Measurements from ENCODE around the gene TAS1R3. TPM values are rescaled to one million over a fixed set of nuclear protein-coding genes. Genes with fewer than 3 reads are reported as not detected.

Gene TAS1R3
- total and polyA plus RNA-seq, 2 experiments from 2014 or later = 0.14 TPM; not detected in 1

DNA sequence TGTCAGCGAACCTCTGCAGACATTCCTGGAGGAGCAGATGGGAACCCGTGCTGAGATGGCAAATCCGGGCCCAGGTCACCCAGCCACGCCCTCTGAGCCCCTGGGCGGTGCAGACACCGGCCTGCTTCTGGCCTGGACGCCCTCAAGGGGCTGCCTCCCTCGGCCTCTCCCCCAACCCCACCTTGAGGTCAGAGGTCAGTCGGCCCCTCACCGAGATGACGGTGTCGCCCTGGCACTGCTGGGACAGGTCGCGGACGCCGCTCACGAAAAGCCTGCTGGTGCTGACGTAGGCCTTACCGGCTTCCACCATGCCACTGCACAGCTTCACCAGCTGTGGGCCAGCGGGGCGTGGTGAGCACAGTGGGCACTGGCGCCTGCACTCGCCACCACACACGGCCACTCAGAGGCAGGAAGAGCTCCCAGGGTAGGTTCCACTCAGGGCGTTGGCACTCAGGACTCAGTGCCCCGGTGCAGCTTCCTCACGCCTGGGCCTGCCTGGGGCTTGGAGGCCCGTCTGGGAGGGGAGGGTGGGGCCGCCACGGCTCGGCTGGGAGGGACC, 28.1 kb upstream of the TAS1R3 start:
- no peak for DNase-seq (ENCODE audit: low spot score)
- peaks cover 20% of the 10 kb centered on the region; the same call in 2 of the 3 replicates for H3K4me1 Mint-ChIP-seq
- no peaks in the 10 kb centered on the region; the same call in 2 of the 3 replicates for H3K36me3 Mint-ChIP-seq (ENCODE audit: low read depth)
- Histone ChIP-seq H2AFZ (no peak overlapping the region), H3K4me3 (no peak overlapping the region), H3F3A (replicated peaks; ENCODE audit: low read depth) (no peaks in the 10 kb centered on the region), H3K9me2 (ENCODE audit: insufficient read depth) (no peaks in the 10 kb centered on the region), H3K27me3 (ENCODE audit: insufficient read depth) (no peaks in the 10 kb centered on the region), H3K79me2 (replicated peaks; ENCODE audit: insufficient read depth) (peaks cover 5% of the 10 kb centered on the region; the same call in 1 of the 2 replicates), H3K4me1 (ENCODE audit: insufficient read depth) (peaks cover 7% of the 10 kb centered on the region; the same call in 1 of the 2 replicates), H4K20me1 (replicated peaks; ENCODE audit: insufficient read depth) (no peaks in the 10 kb centered on the region), H3K27ac (ENCODE audit: low read depth) (no peak overlapping the region), H3K36me3 (ENCODE audit: insufficient read depth) (no peaks in the 10 kb centered on the region), H3K4me2 (no peak overlapping the region)
- ATAC-seq = no peak
- H3K27me3 Mint-ChIP-seq (ENCODE audit: insufficient read depth, low read depth, poor library complexity) = peaks cover 14% of the 10 kb centered on the region
- H3K9me3 Mint-ChIP-seq = no peaks in the 10 kb centered on the region
- no peak overlapping the region for H3K27ac Mint-ChIP-seq
- no peak overlapping the region for H3K4me3 Mint-ChIP-seq
- TF ChIP-seq, protein P1, sequence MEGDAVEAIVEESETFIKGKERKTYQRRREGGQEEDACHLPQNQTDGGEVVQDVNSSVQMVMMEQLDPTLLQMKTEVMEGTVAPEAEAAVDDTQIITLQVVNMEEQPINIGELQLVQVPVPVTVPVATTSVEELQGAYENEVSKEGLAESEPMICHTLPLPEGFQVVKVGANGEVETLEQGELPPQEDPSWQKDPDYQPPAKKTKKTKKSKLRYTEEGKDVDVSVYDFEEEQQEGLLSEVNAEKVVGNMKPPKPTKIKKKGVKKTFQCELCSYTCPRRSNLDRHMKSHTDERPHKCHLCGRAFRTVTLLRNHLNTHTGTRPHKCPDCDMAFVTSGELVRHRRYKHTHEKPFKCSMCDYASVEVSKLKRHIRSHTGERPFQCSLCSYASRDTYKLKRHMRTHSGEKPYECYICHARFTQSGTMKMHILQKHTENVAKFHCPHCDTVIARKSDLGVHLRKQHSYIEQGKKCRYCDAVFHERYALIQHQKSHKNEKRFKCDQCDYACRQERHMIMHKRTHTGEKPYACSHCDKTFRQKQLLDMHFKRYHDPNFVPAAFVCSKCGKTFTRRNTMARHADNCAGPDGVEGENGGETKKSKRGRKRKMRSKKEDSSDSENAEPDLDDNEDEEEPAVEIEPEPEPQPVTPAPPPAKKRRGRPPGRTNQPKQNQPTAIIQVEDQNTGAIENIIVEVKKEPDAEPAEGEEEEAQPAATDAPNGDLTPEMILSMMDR (conservative IDR thresholded peaks at IDR 0.05; ENCODE audit: low read depth in 2 of 2) = no peak
- TF ChIP-seq ZNF114 (CRISPR knock-in tag; IDR thresholded peaks at IDR 0.05) (no peak), EZH2phosphoT487 (IDR thresholded peaks at IDR 0.05; ENCODE audit: unreplicated experiment) (no peak), CREB1 (CRISPR knock-in tag; IDR thresholded peaks at IDR 0.05; ENCODE audit: low read depth) (no peak), POLR2AphosphoS5 (IDR thresholded peaks at IDR 0.05; ENCODE audit: low read depth) (no peak), NANOG (IDR thresholded peaks at IDR 0.05; ENCODE audit: borderline replicate concordance) (no peak), JUNB (IDR thresholded peaks at IDR 0.05; ENCODE audit: unreplicated experiment) (no peak), ZNF331 (CRISPR knock-in tag; IDR thresholded peaks at IDR 0.05; ENCODE audit: low read depth) (no peak), EZH2 (IDR thresholded peaks at IDR 0.05; ENCODE audit: low read depth, unreplicated experiment) (no peak), STAT1 (IDR thresholded peaks at IDR 0.05; ENCODE audit: unreplicated experiment) (no peak)
- TF ChIP-seq, protein P2, sequence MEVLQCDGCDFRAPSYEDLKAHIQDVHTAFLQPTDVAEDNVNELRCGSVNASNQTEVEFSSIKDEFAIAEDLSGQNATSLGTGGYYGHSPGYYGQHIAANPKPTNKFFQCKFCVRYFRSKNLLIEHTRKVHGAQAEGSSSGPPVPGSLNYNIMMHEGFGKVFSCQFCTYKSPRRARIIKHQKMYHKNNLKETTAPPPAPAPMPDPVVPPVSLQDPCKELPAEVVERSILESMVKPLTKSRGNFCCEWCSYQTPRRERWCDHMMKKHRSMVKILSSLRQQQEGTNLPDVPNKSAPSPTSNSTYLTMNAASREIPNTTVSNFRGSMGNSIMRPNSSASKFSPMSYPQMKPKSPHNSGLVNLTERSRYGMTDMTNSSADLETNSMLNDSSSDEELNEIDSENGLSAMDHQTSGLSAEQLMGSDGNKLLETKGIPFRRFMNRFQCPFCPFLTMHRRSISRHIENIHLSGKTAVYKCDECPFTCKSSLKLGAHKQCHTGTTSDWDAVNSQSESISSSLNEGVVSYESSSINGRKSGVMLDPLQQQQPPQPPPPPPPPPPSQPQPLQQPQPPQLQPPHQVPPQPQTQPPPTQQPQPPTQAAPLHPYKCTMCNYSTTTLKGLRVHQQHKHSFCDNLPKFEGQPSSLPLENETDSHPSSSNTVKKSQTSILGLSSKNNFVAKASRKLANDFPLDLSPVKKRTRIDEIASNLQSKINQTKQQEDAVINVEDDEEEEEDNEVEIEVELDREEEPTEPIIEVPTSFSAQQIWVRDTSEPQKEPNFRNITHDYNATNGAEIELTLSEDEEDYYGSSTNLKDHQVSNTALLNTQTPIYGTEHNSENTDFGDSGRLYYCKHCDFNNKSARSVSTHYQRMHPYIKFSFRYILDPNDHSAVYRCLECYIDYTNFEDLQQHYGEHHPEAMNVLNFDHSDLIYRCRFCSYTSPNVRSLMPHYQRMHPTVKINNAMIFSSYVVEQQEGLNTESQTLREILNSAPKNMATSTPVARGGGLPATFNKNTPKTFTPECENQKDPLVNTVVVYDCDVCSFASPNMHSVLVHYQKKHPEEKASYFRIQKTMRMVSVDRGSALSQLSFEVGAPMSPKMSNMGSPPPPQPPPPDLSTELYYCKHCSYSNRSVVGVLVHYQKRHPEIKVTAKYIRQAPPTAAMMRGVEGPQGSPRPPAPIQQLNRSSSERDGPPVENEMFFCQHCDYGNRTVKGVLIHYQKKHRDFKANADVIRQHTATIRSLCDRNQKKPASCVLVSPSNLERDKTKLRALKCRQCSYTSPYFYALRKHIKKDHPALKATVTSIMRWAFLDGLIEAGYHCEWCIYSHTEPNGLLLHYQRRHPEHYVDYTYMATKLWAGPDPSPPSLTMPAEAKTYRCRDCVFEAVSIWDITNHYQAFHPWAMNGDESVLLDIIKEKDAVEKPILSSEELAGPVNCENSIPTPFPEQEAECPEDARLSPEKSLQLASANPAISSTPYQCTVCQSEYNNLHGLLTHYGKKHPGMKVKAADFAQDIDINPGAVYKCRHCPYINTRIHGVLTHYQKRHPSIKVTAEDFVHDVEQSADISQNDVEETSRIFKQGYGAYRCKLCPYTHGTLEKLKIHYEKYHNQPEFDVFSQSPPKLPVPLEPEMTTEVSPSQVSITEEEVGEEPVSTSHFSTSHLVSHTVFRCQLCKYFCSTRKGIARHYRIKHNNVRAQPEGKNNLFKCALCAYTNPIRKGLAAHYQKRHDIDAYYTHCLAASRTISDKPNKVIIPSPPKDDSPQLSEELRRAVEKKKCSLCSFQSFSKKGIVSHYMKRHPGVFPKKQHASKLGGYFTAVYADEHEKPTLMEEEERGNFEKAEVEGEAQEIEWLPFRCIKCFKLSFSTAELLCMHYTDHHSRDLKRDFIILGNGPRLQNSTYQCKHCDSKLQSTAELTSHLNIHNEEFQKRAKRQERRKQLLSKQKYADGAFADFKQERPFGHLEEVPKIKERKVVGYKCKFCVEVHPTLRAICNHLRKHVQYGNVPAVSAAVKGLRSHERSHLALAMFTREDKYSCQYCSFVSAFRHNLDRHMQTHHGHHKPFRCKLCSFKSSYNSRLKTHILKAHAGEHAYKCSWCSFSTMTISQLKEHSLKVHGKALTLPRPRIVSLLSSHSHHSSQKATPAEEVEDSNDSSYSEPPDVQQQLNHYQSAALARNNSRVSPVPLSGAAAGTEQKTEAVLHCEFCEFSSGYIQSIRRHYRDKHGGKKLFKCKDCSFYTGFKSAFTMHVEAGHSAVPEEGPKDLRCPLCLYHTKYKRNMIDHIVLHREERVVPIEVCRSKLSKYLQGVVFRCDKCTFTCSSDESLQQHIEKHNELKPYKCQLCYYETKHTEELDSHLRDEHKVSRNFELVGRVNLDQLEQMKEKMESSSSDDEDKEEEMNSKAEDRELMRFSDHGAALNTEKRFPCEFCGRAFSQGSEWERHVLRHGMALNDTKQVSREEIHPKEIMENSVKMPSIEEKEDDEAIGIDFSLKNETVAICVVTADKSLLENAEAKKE (CRISPR knock-in tag; IDR thresholded peaks at IDR 0.05) = no peak
- TF ChIP-seq, protein P3, sequence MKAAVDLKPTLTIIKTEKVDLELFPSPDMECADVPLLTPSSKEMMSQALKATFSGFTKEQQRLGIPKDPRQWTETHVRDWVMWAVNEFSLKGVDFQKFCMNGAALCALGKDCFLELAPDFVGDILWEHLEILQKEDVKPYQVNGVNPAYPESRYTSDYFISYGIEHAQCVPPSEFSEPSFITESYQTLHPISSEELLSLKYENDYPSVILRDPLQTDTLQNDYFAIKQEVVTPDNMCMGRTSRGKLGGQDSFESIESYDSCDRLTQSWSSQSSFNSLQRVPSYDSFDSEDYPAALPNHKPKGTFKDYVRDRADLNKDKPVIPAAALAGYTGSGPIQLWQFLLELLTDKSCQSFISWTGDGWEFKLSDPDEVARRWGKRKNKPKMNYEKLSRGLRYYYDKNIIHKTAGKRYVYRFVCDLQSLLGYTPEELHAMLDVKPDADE (IDR thresholded peaks at IDR 0.05) = no peak
- TF ChIP-seq, protein P4, sequence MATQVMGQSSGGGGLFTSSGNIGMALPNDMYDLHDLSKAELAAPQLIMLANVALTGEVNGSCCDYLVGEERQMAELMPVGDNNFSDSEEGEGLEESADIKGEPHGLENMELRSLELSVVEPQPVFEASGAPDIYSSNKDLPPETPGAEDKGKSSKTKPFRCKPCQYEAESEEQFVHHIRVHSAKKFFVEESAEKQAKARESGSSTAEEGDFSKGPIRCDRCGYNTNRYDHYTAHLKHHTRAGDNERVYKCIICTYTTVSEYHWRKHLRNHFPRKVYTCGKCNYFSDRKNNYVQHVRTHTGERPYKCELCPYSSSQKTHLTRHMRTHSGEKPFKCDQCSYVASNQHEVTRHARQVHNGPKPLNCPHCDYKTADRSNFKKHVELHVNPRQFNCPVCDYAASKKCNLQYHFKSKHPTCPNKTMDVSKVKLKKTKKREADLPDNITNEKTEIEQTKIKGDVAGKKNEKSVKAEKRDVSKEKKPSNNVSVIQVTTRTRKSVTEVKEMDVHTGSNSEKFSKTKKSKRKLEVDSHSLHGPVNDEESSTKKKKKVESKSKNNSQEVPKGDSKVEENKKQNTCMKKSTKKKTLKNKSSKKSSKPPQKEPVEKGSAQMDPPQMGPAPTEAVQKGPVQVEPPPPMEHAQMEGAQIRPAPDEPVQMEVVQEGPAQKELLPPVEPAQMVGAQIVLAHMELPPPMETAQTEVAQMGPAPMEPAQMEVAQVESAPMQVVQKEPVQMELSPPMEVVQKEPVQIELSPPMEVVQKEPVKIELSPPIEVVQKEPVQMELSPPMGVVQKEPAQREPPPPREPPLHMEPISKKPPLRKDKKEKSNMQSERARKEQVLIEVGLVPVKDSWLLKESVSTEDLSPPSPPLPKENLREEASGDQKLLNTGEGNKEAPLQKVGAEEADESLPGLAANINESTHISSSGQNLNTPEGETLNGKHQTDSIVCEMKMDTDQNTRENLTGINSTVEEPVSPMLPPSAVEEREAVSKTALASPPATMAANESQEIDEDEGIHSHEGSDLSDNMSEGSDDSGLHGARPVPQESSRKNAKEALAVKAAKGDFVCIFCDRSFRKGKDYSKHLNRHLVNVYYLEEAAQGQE (IDR thresholded peaks at IDR 0.05; ENCODE audit: unreplicated experiment) = no peak
